HEK293 (cell line): Measurements from ENCODE around the gene CSKMT.
A peak's percentile ranks its signal among the peaks of the same experiment; 100 is the strongest.

Experiments
- BCL11A ChIP-seq: fragments of 450-650 bp; formaldehyde crosslinking; IDR thresholded peaks from 2 replicates; pipeline ENCODE4 v1.5.1; 2016; ENCODE audit warnings: low read depth, missing biosample characterization, missing genetic modification characterization
- GLIS2 ChIP-seq: fragments of 450-650 bp; formaldehyde crosslinking; IDR thresholded peaks from 2 replicates; pipeline ENCODE4 v1.5.1; 2016; ENCODE audit warnings: missing biosample characterization, missing genetic modification characterization
- KLF10 ChIP-seq: fragments of 450-650 bp; IDR thresholded peaks from 2 replicates; pipeline ENCODE4 v1.5.1; 2018; ENCODE audit warnings: missing biosample characterization, mild to moderate bottlenecking, missing genetic modification characterization
- KLF8 ChIP-seq: fragments of 450-650 bp; formaldehyde crosslinking; IDR thresholded peaks from 2 replicates; pipeline ENCODE4 v1.5.1; 2016; ENCODE audit warnings: missing biosample characterization, missing genetic modification characterization
- KLF9 ChIP-seq: fragments of 450-650 bp; formaldehyde crosslinking; IDR thresholded peaks from 2 replicates; pipeline ENCODE4 v1.5.1; 2016; ENCODE audit warnings: missing biosample characterization, missing genetic modification characterization, low read depth
- PRDM1 ChIP-seq: fragments of 450-650 bp; formaldehyde crosslinking; IDR thresholded peaks from 2 replicates; pipeline ENCODE4; 2016; ENCODE audit warnings: missing biosample characterization, missing genetic modification characterization
- REPIN1 ChIP-seq: fragments of 450-650 bp; formaldehyde crosslinking; IDR thresholded peaks from 2 replicates; pipeline ENCODE4 v1.5.1; 2017; ENCODE audit warnings: missing biosample characterization, missing genetic modification characterization, low read depth
- SP7 ChIP-seq: fragments of 450-650 bp; formaldehyde crosslinking; IDR thresholded peaks from 2 replicates; pipeline ENCODE4 v1.5.1; 2016; ENCODE audit warnings: missing biosample characterization, missing genetic modification characterization
- WT1 ChIP-seq: fragments of 450-650 bp; formaldehyde crosslinking; IDR thresholded peaks from 2 replicates; pipeline ENCODE4 v1.5.1; 2016; ENCODE audit warnings: missing biosample characterization, missing genetic modification characterization
- ZBTB21 ChIP-seq: fragments of 450-650 bp; formaldehyde crosslinking; IDR thresholded peaks from 2 replicates; pipeline ENCODE4 v1.5.1; 2017; ENCODE audit warnings: missing biosample characterization, missing genetic modification characterization
- ZBTB8A ChIP-seq: fragments of 450-650 bp; formaldehyde crosslinking; IDR thresholded peaks from 2 replicates; pipeline ENCODE4 v1.5.1; 2016; ENCODE audit warnings: missing biosample characterization, missing genetic modification characterization
- ZFHX2 ChIP-seq: fragments of 450-650 bp; formaldehyde crosslinking; conservative IDR thresholded peaks from 2 replicates; pipeline ENCODE4 v1.5.1; 2016; ENCODE audit warnings: missing biosample characterization, missing genetic modification characterization
- ZFP69B ChIP-seq: fragments of 450-650 bp; formaldehyde crosslinking; IDR thresholded peaks from 2 replicates; pipeline ENCODE4 v1.5.1; 2016; ENCODE audit warnings: missing biosample characterization, missing genetic modification characterization
- ZNF138 ChIP-seq: fragments of 450-650 bp; formaldehyde crosslinking; IDR thresholded peaks from 2 replicates; pipeline ENCODE4 v1.5.1; 2016; ENCODE audit warnings: missing biosample characterization, missing genetic modification characterization, borderline replicate concordance
- ZNF184 ChIP-seq: fragments of 450-650 bp; IDR thresholded peaks from 2 replicates; pipeline ENCODE4 v1.5.1; 2018; ENCODE audit warnings: missing biosample characterization, mild to moderate bottlenecking, missing genetic modification characterization
- ZNF19 ChIP-seq: fragments of 450-650 bp; formaldehyde crosslinking; IDR thresholded peaks from 2 replicates; pipeline ENCODE4; 2016; ENCODE audit warnings: missing biosample characterization, missing genetic modification characterization, low read depth
- ZNF560 ChIP-seq: fragments of 450-650 bp; formaldehyde crosslinking; IDR thresholded peaks from 2 replicates; pipeline ENCODE4 v1.5.1; 2017; ENCODE audit warnings: missing biosample characterization, missing genetic modification characterization, borderline replicate concordance
- ZNF571 ChIP-seq: fragments of 450-650 bp; formaldehyde crosslinking; IDR thresholded peaks from 2 replicates; pipeline ENCODE4 v1.5.0; 2017; ENCODE audit warnings: missing biosample characterization, missing genetic modification characterization
- ZNF585B ChIP-seq: fragments of 450-650 bp; formaldehyde crosslinking; IDR thresholded peaks from 2 replicates; pipeline ENCODE4 v1.5.1; 2016; ENCODE audit warnings: missing biosample characterization, missing genetic modification characterization
- ZNF629 ChIP-seq: fragments of 450-650 bp; formaldehyde crosslinking; IDR thresholded peaks from 2 replicates; pipeline ENCODE4 v1.5.1; 2017; ENCODE audit warnings: missing biosample characterization, missing genetic modification characterization
- ZNF660 ChIP-seq: fragments of 450-650 bp; IDR thresholded peaks from 2 replicates; pipeline ENCODE4 v1.5.1; 2018; ENCODE audit warnings: missing biosample characterization, mild to moderate bottlenecking, missing genetic modification characterization
- ZNF777 ChIP-seq: fragments of 450-650 bp; formaldehyde crosslinking; IDR thresholded peaks from 2 replicates; pipeline ENCODE4 v1.5.1; 2017; ENCODE audit warnings: missing biosample characterization, missing genetic modification characterization, borderline replicate concordance
- ZXDB ChIP-seq: fragments of 450-650 bp; formaldehyde crosslinking; IDR thresholded peaks from 2 replicates; pipeline ENCODE4 v1.5.1; 2016; ENCODE audit warnings: missing biosample characterization, missing genetic modification characterization
- TF ChIP-seq, protein P1 (sequence below): fragments of 450-650 bp; formaldehyde crosslinking; IDR thresholded peaks from 2 replicates; pipeline ENCODE4 v1.5.1; 2016; ENCODE audit warnings: missing biosample characterization, missing genetic modification characterization
- TF ChIP-seq, protein P2 (sequence below): fragments of 450-650 bp; formaldehyde crosslinking; IDR thresholded peaks from 2 replicates; pipeline ENCODE4 v1.5.1; 2017; ENCODE audit warnings: missing biosample characterization, missing genetic modification characterization
- TF ChIP-seq, protein P3 (sequence below): fragments of 450-650 bp; formaldehyde crosslinking; IDR thresholded peaks from 2 replicates; pipeline ENCODE4 v1.5.1; 2016; ENCODE audit warnings: missing biosample characterization, missing genetic modification characterization
- TF ChIP-seq, protein P4 (sequence below): fragments of 450-650 bp; formaldehyde crosslinking; conservative IDR thresholded peaks from 2 replicates; pipeline ENCODE4 v1.5.1; 2016; ENCODE audit warnings: low read depth, missing biosample characterization, missing genetic modification characterization
- TF ChIP-seq, protein P5 (sequence below): fragments of 450-650 bp; formaldehyde crosslinking; IDR thresholded peaks from 2 replicates; pipeline ENCODE4 v1.5.1; 2016; ENCODE audit warnings: missing biosample characterization, missing genetic modification characterization

Gene CSKMT

DNA sequence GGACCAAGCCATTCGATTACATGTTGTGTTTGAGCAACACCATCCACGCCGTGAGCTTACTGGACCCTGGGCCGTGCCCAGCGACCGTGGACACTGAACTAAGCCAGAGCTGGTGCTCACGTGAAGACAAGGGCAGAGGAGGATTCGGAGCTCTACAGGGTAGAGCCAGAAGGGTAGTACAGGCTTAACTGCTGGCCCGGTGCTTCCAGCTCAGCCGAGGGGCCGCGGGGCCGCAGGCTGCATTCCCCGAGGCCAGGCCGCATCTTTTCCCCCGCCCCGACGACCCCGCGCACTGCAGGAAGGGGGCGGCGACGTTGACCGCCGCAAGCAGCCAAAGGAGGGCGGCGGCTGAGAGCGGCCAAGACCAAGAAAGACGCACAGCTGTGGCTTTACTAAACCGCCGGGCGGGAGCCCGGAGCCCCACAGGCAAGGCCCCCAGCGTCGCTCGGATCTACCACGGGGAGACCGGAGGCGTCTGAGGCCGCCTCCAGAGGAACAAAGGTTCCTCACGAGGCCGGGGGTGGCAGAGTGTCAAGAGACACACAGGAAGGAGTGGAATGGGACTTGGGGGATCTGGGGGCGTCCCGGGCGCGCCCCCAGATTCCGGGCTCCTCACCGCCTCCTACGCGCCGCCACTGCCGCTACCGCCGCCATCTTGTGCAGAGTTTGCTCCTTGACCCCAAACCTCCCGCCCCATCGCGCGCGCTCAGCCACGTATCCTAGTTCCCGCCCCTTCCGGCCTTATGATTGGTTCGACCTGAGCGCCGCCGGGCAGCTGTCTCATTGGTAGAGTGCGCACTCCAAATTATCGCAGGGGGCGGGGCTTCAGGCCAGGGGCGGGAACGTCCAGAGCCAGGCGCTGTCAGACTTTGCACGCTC is 18.9 kb upstream of the CSKMT start, which contains the start of gene GANAB (continued):
- no peak for TF ChIP-seq ZNF184 (tag by site-specific recombination)
- TF ChIP-seq KLF9 = peak; percentile 21; the same call in 1 of the 2 replicates
- TF ChIP-seq ZXDB (tag by site-specific recombination) = peak; percentile 38; the same call in 1 of the 2 replicates
- peak; percentile 44; the same call in 1 of the 2 replicates for TF ChIP-seq SP7 (tag by site-specific recombination)
- TF ChIP-seq ZNF19 = no peak
- TF ChIP-seq ZBTB8A (tag by site-specific recombination) = peak; percentile 35; the same call in 1 of the 2 replicates
- peak; percentile 98 for TF ChIP-seq ZFHX2 (tag by site-specific recombination)
- TF ChIP-seq ZNF585B (tag by site-specific recombination) = no peak
- TF ChIP-seq ZNF571 (tag by site-specific recombination) = no peak
- no peak for TF ChIP-seq ZFP69B (tag by site-specific recombination)
- TF ChIP-seq, protein P1, sequence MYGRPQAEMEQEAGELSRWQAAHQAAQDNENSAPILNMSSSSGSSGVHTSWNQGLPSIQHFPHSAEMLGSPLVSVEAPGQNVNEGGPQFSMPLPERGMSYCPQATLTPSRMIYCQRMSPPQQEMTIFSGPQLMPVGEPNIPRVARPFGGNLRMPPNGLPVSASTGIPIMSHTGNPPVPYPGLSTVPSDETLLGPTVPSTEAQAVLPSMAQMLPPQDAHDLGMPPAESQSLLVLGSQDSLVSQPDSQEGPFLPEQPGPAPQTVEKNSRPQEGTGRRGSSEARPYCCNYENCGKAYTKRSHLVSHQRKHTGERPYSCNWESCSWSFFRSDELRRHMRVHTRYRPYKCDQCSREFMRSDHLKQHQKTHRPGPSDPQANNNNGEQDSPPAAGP = peak; percentile 45; the same call in 1 of the 2 replicates
- 0 out of 2 replicates have a peak, but pooled peaks have one; percentile 38 for TF ChIP-seq KLF8
- TF ChIP-seq BCL11A (tag by site-specific recombination) = 0 out of 2 replicates have a peak, but pooled peaks have one; percentile 22
- TF ChIP-seq ZNF560 = no peak
- TF ChIP-seq REPIN1 (tag by site-specific recombination) = no peak
- TF ChIP-seq ZNF777 = 0 out of 2 replicates have a peak, but pooled peaks have one; percentile 32
- TF ChIP-seq, protein P2, sequence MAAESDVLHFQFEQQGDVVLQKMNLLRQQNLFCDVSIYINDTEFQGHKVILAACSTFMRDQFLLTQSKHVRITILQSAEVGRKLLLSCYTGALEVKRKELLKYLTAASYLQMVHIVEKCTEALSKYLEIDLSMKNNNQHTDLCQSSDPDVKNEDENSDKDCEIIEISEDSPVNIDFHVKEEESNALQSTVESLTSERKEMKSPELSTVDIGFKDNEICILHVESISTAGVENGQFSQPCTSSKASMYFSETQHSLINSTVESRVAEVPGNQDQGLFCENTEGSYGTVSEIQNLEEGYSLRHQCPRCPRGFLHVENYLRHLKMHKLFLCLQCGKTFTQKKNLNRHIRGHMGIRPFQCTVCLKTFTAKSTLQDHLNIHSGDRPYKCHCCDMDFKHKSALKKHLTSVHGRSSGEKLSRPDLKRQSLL (tag by site-specific recombination) = no peak
- peak; percentile 82 for TF ChIP-seq GLIS2 (tag by site-specific recombination)
- 0 out of 2 replicates have a peak, but pooled peaks have one; percentile 41 for TF ChIP-seq ZNF660
- TF ChIP-seq, protein P3, sequence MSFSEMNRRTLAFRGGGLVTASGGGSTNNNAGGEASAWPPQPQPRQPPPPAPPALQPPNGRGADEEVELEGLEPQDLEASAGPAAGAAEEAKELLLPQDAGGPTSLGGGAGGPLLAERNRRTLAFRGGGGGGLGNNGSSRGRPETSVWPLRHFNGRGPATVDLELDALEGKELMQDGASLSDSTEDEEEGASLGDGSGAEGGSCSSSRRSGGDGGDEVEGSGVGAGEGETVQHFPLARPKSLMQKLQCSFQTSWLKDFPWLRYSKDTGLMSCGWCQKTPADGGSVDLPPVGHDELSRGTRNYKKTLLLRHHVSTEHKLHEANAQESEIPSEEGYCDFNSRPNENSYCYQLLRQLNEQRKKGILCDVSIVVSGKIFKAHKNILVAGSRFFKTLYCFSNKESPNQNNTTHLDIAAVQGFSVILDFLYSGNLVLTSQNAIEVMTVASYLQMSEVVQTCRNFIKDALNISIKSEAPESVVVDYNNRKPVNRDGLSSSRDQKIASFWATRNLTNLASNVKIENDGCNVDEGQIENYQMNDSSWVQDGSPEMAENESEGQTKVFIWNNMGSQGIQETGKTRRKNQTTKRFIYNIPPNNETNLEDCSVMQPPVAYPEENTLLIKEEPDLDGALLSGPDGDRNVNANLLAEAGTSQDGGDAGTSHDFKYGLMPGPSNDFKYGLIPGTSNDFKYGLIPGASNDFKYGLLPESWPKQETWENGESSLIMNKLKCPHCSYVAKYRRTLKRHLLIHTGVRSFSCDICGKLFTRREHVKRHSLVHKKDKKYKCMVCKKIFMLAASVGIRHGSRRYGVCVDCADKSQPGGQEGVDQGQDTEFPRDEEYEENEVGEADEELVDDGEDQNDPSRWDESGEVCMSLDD (tag by site-specific recombination) = peak; percentile 84
- no peak for TF ChIP-seq ZBTB21 (tag by site-specific recombination)
- 0 out of 2 replicates have a peak, but pooled peaks have one; percentile 34 for TF ChIP-seq WT1 (tag by site-specific recombination)
- TF ChIP-seq ZNF629 (tag by site-specific recombination) = peak; percentile 31; the same call in 1 of the 2 replicates
- TF ChIP-seq KLF10 (tag by site-specific recombination) = 0 out of 2 replicates have a peak, but pooled peaks have one; percentile 14
- TF ChIP-seq PRDM1 (tag by site-specific recombination) = no peak
- no peak for TF ChIP-seq ZNF138 (tag by site-specific recombination)
- TF ChIP-seq, protein P4, sequence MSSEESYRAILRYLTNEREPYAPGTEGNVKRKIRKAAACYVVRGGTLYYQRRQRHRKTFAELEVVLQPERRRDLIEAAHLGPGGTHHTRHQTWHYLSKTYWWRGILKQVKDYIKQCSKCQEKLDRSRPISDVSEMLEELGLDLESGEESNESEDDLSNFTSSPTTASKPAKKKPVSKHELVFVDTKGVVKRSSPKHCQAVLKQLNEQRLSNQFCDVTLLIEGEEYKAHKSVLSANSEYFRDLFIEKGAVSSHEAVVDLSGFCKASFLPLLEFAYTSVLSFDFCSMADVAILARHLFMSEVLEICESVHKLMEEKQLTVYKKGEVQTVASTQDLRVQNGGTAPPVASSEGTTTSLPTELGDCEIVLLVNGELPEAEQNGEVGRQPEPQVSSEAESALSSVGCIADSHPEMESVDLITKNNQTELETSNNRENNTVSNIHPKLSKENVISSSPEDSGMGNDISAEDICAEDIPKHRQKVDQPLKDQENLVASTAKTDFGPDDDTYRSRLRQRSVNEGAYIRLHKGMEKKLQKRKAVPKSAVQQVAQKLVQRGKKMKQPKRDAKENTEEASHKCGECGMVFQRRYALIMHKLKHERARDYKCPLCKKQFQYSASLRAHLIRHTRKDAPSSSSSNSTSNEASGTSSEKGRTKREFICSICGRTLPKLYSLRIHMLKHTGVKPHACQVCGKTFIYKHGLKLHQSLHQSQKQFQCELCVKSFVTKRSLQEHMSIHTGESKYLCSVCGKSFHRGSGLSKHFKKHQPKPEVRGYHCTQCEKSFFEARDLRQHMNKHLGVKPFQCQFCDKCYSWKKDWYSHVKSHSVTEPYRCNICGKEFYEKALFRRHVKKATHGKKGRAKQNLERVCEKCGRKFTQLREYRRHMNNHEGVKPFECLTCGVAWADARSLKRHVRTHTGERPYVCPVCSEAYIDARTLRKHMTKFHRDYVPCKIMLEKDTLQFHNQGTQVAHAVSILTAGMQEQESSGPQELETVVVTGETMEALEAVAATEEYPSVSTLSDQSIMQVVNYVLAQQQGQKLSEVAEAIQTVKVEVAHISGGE (tag by site-specific recombination) = peak; percentile 30; the same call in 1 of the 2 replicates
- TF ChIP-seq, protein P5, sequence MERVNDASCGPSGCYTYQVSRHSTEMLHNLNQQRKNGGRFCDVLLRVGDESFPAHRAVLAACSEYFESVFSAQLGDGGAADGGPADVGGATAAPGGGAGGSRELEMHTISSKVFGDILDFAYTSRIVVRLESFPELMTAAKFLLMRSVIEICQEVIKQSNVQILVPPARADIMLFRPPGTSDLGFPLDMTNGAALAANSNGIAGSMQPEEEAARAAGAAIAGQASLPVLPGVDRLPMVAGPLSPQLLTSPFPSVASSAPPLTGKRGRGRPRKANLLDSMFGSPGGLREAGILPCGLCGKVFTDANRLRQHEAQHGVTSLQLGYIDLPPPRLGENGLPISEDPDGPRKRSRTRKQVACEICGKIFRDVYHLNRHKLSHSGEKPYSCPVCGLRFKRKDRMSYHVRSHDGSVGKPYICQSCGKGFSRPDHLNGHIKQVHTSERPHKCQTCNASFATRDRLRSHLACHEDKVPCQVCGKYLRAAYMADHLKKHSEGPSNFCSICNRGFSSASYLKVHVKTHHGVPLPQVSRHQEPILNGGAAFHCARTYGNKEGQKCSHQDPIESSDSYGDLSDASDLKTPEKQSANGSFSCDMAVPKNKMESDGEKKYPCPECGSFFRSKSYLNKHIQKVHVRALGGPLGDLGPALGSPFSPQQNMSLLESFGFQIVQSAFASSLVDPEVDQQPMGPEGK (tag by site-specific recombination) = peak; percentile 70
